Measurements from ENCODE around the gene ERF. TPM values are rescaled to one million over a fixed set of nuclear protein-coding genes. Genes with fewer than 3 reads are reported as not detected.

Gene ERF
- total RNA-seq, 1 donor from 2014 or later = 53.9 TPM

DNA sequence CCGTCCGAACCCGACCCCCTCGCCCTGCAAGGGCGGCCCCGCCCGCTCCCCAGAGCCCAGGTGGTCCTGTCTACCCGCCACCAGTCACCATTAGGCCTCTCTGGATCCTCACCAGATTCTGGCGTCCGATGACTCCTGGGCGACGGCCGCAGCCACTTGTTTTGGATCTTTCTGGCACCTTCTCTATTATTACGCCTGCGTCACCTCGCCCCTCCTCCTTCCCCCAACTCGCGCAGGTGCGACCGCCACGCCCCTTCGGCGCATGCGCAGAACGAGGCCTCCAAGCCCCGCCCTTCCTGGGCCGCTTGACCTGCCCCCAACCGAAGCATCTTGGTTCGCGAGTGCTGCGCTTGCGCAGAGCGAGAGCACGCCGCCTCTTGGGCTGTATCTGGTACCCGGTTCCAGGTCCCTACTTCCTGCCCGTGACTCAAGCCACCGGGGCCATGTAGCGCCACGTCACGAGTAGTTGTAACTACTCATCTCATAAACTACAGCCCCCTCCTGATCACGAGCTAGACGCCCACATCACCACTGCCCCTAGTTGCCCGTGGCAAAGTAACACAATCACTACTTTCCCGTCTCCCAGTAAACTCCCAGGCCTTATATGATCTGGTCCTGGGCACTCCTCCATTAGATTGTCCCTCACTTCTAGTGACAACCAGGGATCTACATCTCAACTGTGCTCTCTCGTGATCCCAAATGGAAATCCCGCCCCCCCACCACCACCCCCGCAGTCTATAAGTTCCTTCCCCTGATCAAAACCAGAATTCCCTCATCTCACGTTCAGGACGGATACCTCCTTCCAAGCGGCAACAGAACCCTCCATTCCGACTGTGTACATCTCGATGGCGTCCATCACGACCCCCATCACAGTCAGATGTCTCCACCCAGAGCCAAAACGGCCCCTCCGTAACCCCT lies 37.1 kb downstream of the ERF start, which contains the start of gene DEDD2:
Gene DEDD2 (minus strand): TSS at position 158 of the 918 bp plus-strand sequence. CDS start 670 bp downstream, outside the sequence.
- DNase-seq = peak; percentile 99
- H3K9me3 ChIP-seq = no peaks in the 10 kb centered on the region
- peak within 1 kb of the TSS; percentile 81 for H3K4me3 ChIP-seq
- TF ChIP-seq, protein P1, sequence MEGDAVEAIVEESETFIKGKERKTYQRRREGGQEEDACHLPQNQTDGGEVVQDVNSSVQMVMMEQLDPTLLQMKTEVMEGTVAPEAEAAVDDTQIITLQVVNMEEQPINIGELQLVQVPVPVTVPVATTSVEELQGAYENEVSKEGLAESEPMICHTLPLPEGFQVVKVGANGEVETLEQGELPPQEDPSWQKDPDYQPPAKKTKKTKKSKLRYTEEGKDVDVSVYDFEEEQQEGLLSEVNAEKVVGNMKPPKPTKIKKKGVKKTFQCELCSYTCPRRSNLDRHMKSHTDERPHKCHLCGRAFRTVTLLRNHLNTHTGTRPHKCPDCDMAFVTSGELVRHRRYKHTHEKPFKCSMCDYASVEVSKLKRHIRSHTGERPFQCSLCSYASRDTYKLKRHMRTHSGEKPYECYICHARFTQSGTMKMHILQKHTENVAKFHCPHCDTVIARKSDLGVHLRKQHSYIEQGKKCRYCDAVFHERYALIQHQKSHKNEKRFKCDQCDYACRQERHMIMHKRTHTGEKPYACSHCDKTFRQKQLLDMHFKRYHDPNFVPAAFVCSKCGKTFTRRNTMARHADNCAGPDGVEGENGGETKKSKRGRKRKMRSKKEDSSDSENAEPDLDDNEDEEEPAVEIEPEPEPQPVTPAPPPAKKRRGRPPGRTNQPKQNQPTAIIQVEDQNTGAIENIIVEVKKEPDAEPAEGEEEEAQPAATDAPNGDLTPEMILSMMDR (IDR thresholded peaks at IDR 0.05) = no peak
- H3K27me3 ChIP-seq = no peaks in the 10 kb centered on the region
- peak within 1 kb of the TSS; percentile 84 for H3K27ac ChIP-seq
- peaks cover 26% of the 10 kb centered on the region for H3K36me3 ChIP-seq
- intact Hi-C loops (cut with DNase I) = no loop called here
- ATAC-seq = peak; percentile 85
- H3K4me1 ChIP-seq = peaks cover 38% of the 10 kb centered on the region

DNA sequence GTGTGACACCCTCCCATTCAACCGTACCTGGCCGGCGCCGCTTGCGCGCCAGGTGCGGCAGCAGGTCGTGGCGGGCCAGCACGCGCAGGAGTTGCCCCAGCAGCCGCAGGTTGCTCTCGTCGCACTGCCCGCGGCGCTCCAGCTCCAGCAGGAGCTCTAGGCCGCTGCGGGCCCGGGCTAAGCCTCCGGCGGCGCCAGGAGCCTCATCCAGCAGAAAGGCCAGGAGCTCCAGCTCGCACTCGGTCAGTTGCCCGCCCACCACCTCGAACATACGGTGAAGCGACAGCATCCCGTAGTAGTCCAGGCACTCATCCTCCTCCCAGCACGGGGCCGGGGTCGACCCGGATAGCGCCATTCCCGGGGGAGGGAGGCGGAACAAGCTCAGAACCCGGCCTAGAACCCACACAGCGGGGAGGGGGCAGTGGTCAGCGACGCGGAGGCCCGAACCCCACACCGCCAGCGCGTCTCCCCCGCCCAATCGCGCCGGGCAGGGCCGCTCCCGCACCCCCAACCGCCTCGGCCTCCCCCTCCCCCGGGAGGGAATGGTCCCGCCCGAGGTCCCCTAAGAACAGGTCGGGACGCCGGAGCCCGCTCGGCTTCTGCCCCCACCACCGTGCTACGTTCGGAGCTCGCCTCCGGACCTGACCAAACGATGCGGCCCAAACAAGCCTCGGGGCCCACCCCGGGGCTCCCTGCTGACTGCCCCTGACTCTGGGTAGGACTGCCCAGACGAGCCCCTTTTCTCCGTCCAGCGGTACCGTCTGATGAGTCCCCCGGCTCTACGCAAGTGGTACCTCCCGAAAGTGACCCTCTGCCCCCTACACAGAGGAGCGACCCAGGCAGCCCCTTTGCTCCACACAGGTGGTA lies 38.0 kb downstream of the ERF start:
- Histone ChIP-seq H3K36me3 (peaks cover 35% of the 10 kb centered on the region), H3K27me3 (no peaks in the 10 kb centered on the region), H3K4me1 (peaks cover 38% of the 10 kb centered on the region), H3K4me3 (peak overlapping the region; percentile 81), H3K9me3 (no peaks in the 10 kb centered on the region), H3K27ac (peak overlapping the region; percentile 84)
- intact Hi-C loops (cut with DNase I) = no loop called here
- TF ChIP-seq, protein P1 (IDR thresholded peaks at IDR 0.05) = no peak
- ATAC-seq (peak; percentile 27), DNase-seq (peak; percentile 82)

DNA sequence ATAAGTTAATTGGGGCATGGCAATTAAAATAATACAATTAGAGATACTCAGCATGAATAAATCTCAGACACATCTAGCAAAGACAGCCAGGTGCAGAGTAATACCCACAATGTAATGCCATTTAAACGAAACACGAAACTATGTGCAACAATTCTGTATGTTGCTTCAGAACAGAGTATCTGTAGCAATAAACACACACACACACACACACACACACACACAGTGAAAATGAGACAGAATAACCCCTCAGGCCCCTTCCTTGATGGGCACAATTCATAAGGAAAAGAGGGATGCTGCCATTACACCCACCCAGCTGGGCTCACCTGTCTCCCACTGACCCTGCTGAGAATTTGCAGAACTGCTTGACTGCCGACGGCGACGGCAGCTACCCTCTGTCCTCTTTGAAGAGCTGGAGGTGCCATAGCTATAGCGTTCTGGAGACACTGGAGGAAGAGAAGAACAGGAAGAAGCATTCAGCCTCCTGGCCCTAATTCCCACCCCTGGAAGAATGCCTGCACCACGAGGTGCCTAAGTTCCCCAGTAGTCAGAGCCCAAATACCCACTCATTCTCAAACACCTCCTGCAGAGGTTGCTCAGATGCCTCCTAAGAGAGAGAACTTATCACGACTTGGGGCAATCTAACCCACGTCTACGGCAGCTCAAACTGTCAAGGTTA lies 40.0 kb downstream of the ERF start:
- TF ChIP-seq, protein P1 (IDR thresholded peaks at IDR 0.05) = no peak

DNA sequence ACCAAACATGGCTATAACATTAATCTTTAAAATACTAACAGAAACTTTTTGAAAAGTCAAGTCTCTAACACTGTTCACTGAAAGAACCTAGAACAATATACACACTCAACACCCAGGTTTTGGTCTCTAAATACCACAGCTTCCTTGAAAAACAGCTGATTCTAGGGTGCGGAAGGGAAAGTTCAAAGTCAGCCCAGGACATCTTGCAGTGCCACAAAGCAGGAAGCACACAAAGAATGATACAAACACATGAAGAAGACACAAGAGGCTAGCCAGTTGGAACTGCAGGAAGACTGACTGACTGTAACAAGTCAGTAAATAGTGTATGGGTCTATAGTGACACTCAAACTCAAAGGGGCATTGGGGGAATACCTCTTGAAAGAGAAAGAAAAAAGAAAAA lies 42.0 kb downstream of the ERF start:
- Histone ChIP-seq H3K9me3 (no peaks in the 10 kb centered on the region), H3K27me3 (no peaks in the 10 kb centered on the region), H3K4me3 (no peak overlapping the region), H3K36me3 (peaks cover 72% of the 10 kb centered on the region), H3K4me1 (peaks cover 16% of the 10 kb centered on the region), H3K27ac (no peak overlapping the region)
- ATAC-seq (no peak), DNase-seq (no peak)
- TF ChIP-seq, protein P1 (IDR thresholded peaks at IDR 0.05) = no peak
- intact Hi-C loops (cut with DNase I) = no loop called here

More for the DNA sequence above, 40.0 kb downstream of the ERF start:
- no peak overlapping the region for H3K27ac ChIP-seq
- H3K27me3 ChIP-seq = no peaks in the 10 kb centered on the region
- no peaks in the 10 kb centered on the region for H3K9me3 ChIP-seq
- no peak overlapping the region for H3K4me3 ChIP-seq
- no peak for ATAC-seq
- peaks cover 27% of the 10 kb centered on the region for H3K4me1 ChIP-seq
- intact Hi-C loops (cut with DNase I) = no loop called here
- peaks cover 51% of the 10 kb centered on the region for H3K36me3 ChIP-seq
- DNase-seq = no peak

DNA sequence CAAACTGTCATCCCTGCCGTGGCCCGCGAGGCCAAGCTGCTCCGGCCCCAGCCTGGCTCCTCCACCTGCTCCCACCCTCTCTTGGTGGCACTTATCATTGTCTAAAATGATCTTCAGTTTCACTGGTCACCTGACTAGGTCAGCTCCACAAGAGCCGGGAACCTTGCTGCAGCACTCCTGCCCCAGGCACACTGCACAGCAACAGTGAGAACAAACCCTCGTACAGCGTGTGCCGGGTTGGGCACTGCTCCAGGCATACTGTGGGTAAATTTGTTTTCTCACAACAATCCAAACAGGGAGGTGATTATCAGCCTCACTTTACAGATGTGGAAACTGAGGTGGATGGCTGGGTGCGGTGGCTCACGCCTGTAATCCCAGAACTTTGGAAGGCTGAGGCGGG lies 46.3 kb downstream of the ERF start:
- Histone ChIP-seq H3K4me3 (no peak overlapping the region), H3K4me1 (peaks cover 4% of the 10 kb centered on the region), H3K27ac (no peak overlapping the region), H3K9me3 (no peaks in the 10 kb centered on the region), H3K36me3 (peaks cover 95% of the 10 kb centered on the region), H3K27me3 (no peaks in the 10 kb centered on the region)
- DNase-seq = no peak
- ATAC-seq = no peak
- TF ChIP-seq, protein P1 (IDR thresholded peaks at IDR 0.05) = no peak
- intact Hi-C loops (cut with DNase I) = no loop called here

Measured in upper lobe of right lung (tissue), 1 donor.